HG03095 (cell line): Measurements from ENCODE around the gene AUTS2.
"Not testable (repeated sequence)": the region's sequence is repeated elsewhere in the genome, so short reads cannot be mapped to it uniquely, and the experiment has no call there.

Source experiments
- ATAC-seq: cut with Tn5 transposase; IDR thresholded peaks from one replicate; pipeline ENCODE4 v1.9.1; 2021; ENCODE audit warnings: moderate library complexity; ENCODE audit not compliant: unreplicated experiment

Gene AUTS2

DNA sequence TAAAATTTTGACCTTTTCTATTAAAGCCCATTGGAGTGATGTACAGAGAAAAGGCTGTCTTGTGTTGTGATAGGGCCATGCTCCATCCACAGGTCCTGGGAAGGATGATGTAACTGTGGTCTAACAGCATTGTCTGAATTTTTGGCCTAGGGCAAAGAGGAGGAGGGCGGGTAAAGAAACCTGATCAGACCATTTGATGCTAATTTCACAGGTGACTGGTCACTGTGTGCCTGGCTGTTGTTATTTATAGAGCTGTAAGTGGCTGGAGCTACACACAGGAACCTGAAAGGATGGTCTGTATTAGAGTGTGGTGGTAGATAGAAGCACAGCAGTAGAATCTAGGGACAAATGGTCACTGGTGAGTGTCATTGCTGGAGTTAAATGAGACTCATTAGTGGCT lies 182.1 kb downstream of the AUTS2 start:
- no peak for ATAC-seq

DNA sequence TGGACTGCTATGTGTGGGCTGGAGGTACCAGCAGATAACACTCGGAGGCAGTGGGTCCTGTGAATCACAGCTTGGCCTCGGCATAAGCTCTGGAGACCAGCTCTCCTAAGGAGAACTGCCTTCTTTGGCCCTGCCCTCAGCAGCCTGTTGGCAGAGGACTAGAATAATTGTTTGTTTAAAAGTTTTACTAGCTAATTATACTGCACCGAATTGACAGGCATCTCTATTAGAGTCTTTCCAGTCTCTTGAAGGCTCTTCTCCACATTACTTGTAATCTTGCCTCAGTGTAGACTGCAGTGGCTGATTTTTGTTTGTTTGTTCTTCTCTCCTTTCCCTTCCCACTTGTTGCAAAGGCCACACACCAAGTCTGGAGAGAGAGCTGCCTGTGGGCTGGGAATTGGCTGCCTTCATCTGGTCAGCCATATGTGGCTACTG lies 183.2 kb downstream of the AUTS2 start:
- ATAC-seq = no peak

DNA sequence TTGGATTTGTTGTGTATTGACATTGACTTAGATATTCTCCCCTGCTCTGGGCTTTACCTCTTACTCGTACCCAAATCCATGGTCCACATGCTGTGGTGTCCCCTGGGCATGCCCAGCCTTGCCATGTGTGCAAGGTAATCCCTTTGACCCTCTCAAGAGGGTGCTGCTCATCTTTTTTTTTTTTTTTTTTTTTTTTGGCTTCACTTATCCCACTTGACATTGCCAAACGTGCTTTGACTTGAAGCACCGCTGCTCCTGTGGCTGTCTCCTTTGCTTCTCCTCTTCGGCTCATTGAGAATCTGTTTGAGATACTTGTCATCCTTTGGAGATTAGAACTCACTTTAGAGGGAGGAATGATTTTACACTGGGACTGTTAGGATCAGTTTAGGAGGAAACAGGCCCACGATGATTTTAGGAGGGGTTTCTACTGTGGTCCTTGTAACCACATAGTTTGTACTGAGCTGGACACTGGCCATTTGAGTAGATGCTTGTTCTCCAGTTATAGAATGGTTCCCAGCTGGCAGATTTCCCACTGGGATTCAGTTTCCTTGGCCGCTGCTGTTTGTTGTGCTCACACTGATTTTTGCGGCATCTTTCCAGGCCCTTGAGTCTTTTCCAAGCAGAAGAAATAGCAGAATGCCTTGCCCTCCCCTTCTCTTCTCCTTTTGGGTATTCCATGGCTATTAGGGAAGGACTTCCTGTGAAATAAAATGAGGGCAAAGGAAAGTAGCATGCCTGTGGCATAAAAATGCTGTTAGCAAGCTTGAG lies 184.8 kb downstream of the AUTS2 start:
- ATAC-seq = no peak

DNA sequence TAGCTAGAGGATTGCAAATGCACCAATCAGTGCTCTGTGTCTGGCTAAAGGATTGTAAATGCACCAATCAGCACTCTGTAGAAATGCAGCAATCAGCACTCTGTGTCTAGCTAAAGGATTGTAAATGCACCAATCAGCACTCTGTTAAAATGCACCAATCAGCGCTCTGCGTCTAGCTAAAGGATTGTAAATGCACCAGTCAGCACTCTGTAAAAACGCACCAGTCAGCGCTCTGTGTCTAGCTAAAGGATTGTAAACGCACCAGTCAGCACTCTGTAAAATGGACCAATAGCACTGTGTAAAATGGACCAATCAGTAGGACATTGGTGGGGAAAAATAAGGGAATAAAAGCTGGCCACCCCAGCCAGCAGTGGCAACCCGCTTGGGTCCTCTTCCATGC lies 187.9 kb downstream of the AUTS2 start:
- ATAC-seq = not testable (repeated sequence)

DNA sequence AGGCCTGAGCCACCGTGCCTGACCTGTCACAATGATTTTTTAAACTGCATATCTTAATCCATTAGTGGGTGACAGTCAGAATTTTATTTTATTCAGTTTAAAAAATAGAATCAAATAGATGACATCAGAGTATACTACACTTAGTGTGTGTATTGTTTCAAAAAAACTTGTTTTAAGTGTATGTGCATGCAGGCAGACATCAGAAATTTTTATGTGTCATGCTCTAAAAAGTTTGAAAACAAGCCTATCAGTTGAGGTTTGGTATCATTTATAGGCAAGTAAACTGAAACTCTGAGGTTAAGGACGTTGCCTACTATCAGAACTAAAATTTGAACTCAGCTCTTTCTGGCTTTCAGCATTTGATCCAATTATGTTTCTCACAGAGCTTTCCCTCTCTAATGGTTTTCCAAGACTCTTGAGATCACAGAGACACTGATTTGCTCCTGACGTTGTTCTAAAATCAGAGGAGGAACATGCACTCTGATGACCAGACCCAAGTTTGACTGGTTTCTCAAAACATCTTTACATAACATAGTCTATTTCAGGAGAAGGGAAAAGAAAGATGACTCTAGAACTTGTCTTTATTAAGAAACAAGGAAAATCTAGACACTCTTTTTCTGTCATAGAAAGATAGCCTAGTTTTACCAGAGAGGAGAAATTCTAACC lies 188.6 kb downstream of the AUTS2 start:
- no peak for ATAC-seq

DNA sequence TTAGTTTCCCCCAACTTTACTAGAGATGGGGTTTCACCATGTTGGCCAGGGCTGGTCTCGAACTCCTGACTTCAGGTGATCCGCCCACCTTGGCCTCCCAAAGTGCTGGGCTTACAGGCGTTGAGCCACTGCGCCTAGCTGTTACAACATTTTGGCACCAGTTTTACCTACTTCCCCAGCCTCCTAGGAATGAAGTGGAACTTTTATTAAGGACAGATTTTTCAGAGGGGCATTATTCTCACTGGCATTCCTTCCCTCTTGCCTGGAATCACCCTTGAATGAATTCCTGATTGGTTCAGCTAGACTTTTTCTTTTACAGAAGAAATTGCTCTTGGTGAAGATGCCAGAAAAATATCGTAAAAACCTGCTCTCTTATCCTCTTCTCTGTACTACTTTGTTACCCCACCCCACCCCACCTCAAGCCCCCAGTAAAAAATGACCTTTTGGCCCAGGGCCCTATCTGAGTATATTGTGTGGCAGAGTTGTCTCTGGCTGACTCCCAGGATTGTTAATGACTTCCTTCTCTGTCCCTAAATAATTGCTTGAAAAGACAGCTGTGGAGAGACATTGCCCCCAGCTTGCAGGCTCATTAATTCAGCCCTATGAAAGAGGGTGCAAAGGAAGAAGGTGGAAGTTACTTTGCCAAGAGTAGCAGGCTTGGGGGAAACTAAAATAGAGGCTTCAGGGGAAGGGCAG lies 189.6 kb downstream of the AUTS2 start:
- ATAC-seq = no peak

DNA sequence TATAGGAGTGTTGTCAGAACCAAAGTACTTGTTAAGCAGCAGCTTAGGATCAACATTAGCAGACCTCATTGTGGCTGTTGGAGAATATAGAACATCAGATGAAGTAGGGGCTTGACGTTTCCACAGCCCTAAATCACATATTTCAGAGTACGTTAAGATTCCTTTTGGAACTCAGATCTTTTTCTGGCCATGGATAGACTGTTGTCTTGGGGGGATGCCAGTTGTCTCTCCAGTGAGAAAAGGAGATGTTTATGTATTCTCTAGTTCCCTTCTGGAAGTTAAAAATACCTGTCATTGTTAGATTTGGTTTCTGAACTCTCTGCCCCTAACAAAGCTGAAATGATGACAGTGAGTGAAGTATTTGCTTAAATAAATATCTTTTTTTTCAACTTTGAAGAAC lies 191.3 kb downstream of the AUTS2 start:
- no peak for ATAC-seq

DNA sequence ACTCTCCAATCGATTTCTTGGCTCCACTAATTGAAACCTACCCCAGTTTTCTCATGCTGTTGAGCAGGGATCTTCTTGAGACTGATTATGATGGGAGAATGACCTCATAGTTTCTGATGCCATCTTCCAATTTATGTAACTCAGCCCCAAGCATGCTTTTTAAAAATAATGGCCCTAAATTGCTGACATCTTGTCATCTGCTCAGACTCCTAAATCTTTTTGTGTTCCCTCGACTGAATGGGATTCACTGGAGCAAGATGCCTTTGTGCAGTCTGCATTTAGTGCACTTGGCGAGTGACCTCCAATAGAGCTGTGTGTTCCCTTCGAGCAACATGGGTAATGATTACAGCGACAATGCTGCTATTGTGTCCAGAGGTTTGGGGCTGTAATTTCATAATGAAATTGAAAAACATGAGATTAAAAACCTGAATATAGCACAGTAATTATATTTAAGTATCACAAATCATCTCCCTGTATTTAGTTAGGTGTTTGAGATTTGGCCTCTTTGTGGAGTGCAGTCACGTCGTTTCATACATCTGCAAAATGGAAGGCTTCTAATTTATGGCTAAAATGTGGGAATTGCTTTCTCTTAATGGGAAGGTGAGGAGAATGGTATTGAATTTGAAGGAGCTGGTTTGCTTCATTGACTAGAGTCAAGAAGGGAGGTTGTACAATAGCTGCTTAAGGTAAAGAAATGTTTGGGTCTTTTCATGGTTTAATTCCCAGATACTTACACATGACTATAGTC lies 192.9 kb downstream of the AUTS2 start:
- ATAC-seq = no peak

DNA sequence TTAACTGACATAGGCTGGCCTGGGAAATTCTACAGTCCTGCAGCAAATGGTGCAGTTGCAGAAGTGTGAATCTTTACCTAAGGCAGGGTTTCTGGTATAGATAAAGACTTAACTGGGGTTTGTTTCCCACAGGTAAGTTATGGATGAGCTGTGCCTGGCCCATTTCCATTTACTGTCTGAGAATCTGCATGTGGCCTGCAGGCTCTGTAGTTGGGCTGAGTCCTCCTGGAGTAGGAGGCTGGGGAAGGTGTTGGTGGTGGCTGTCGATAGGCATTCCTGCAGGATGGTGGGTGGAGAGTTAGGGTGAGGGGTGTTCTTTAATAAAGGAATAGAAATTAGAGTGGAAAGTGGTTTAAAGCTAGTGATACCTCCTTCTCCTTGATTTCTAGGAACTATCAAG lies 193.5 kb downstream of the AUTS2 start:
- no peak for ATAC-seq

DNA sequence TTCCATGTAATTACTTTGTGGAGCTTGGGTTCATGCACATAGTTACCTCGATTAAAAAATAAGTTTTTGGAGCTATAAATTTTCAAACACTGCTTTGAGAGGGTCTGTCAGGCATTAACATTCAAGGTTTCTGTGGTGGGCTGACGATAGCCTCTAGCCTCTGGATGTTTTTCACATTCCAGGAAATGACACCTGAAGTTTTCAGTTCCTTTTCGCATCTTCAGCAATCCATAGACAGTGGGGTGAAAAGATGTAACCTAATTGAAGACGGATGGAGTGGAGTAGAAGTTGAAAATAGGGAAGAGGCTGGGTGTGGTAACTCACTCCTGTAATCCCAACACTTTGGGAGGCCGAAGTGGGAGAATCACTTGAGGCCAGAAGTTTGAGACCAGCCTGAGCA lies 197.7 kb downstream of the AUTS2 start:
- ATAC-seq = no peak

DNA sequence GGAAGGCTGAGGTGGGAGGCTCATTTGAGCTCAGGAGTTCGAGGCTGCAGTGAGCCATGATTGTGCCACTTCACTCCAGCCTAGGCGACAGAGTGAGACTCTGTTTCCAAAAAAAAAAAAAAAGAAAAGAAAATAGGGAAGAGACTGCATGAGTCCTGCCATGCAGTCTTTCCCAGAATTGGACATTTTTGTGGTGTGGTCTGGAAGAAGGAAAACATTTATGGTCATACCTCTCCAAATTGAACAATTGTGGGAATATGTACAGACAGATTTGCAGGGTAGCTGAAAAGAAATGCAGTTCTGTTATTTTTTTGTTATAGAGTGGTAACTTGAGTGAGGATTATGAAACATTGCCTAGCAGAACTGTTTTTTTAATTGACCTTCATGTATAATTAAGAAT lies 198.1 kb downstream of the AUTS2 start:
- ATAC-seq = no peak

DNA sequence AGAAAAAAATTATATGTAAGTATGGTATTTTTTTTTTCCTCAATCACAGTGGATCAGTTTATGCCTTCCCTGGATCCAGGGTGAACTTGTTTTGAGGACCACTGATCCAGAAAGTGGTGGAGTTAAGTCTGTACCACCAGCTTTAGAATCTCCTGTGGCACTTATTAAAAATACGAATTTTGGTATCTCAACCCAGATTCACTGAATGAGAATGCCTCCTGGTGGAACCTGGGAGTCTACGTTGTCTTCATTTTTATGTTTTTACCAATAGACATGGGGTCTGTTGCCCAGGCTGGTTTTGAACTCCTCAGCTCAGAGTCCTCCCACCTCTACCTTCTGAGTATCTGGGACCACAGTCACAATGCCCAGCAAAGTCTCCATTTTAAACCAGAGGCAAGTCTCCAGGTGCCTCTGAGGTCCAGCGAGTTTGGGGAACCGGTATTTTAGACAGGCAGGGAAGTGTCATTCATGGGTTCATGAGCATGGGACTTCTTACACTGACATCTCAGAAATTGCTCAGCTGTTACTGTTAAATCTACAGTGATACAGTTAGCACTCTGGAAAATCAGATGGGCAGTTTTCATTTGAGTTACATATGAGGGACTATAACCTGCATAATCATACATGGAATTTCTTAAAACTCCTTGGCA lies 200.9 kb downstream of the AUTS2 start:
- no peak for ATAC-seq

DNA sequence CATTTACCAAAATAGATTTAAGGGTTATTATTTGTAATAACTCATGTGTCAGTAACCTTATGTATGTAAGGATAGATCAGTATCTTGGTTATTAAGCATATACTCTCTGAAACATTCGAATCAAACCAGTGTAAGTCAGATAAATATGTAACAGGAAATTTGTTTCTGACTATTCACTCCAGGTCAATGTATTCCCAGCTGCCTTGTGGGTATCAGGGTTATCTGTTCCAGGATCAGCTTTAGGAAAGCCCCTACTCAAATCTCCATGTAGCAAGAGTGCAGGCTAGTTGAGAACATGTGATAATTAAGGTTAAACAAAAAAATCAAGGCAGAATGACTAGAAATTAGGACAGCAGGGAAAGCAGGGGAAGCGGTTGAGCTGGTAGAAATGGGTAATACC lies 201.7 kb downstream of the AUTS2 start:
- ATAC-seq = no peak

DNA sequence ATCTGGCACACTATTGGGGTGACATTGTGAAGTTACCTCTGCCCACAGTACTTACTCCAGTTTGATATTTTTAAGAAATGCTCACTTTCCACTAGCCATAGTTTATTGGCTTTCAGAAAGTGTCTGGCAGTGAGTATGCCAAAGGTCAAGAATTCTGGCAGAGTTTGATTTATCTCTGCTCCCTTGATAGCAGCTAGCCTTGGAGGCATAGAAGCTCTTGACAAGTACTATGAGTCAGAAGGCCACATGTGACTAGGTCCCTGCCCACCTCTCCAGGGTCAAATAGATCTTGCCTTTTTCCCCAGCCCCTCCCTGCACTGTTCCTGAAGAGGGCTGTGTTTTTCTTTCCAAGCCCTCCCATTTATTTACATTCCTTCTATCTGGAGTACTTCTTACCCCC lies 202.2 kb downstream of the AUTS2 start:
- ATAC-seq = no peak

DNA sequence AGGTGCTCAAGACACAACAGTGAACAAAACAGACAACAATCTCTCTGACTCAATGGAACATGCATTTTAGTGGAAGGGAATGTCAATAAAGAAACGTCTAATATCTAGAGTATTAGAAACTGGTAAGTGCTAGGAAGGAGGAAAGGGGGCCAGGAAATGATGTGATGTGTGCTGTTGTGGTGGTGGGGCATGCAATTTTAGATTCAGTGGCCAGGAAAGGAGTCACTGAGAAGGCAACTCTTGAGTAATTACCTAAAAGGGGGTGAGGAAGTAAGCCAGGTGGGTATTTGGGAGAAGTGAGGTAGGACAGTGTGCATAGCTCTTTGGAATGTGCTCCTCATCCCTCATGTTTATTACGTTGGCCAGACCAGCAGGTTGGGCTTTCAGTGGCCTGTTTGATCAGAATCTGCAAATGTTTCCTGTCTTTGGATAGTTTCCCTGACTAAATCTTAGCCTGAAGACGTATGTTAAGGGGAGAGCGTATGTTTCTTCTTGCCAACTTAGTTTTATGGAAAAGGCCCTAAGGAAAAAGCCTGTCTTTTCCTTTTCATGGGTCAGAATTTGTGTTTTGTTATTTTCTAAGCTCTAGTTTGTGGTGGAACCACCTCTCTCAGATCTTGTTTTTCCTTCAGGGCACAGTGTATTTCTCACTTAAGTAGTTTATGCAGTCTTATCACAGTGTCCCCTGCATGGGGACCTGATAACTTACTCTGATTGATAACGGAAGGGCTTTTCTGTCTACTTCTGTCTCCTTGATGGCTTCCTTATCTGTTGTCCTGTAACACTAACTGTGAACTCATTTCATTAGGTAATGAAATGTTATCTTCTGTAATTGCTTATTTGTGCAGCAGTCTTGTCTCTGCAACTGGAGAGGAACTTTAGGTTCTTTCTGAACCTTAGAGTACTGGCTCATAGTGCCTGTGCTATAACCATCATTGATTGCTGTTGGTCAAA lies 203.7 kb downstream of the AUTS2 start:
- ATAC-seq = no peak

DNA sequence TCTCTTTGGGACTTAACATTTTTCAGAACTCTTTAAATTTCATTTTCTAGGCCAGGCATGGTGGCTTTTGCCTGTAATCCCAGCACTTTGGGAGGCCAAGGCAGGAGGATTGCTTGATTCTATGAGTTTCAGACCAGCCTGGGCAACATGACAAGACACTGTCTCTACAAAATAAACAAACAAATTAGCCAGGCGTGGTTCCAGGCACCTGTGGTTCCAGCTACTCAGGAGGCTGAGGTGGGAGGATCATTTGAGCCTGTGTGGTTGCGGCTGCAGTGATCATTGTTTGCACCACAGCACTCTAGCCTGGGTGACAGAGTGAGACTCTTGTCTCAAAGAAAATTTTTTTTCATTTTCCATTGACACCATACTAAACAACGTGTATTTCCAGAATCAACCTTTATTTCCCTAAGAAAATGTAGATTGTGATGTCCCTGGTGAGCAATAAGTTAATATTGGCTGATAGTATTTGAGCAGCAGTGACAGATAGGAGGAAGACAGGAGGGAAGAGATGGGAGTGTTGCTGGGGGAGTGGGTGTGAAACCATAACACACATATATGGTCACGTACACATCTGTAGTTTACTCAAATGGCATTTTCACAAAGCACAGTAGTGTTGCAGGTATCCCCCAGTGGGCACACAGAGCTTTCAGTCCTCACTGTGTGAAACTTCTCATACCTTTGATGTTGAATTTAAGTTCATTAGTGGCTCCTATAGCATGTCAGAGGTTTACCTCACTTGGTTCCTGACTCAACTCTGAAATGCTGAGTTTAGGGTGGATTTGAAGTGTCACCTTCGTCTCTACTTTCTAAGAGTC lies 205.6 kb downstream of the AUTS2 start:
- peak; percentile 89 for ATAC-seq

DNA sequence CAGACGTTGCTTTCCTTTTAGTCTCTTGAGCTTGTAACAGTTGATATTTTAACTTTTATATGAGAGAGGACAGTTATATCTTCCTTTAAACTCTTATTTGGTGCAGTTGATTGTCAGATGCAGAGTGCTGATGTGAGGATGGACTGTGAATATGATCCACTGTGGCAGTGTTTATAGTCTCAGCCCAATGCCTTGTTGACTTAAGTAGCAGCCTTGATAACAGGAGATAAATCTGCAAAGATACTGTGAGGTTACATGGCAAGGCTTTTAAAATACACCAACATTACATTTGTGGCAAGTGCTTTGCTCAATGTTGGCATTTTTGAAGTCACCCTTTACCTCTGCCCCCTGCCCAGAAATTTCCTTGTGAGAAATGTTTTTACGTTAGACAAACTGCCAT lies 206.7 kb downstream of the AUTS2 start:
- ATAC-seq = no peak

DNA sequence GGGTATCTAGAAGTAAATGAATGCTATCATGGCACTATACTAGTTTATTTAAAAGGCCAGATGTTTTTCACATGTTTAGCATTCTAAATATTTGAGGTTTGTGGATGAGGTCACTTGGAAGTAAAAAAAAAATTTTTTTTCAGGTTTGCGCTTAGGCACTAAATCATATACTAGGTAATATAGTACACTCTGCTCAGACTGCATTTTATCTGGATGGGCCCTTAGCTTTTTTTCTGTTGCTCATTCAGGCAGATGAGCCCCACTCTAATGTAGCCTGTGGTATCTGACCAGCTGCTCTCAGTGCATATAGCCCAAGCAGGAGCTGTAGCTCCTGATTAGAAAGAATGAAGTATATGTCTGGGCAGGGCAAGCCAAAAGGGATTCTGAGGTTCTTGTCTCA lies 210.1 kb downstream of the AUTS2 start:
- ATAC-seq = no peak
